HCT116 (cell line): Measurements from ENCODE around the gene IGLL1. TPM values are rescaled to one million over a fixed set of nuclear protein-coding genes. Genes with fewer than 3 reads are reported as not detected.
"Not testable (repeated sequence)": the region's sequence is repeated elsewhere in the genome, so short reads cannot be mapped to it uniquely, and the experiment has no call there.

Experiments used
- ATAC-seq: fragments of 200-7000 bp; cut with Tn5 transposase; 2 replicates; pipeline ENCODE4 v1.9.1; 2020; ENCODE audit warnings: mild to moderate bottlenecking, moderate library complexity
- Bru-seq: library from RNA; stranded (reverse); fragments of 400-500 nt; gene quantifications from one replicate; lab custom pipeline; 2021; lab: Mats Ljungman, UMichigan
- BruChase-seq, 2 experiments: library from RNA; stranded (reverse); fragments of 400-500 nt; gene quantifications; one replicate each; lab custom pipeline; 2021; lab: Mats Ljungman, UMichigan
- BruUV-seq: library from RNA; stranded (reverse); fragments of 400-500 nt; replicated peaks from 2 replicates; lab custom pipeline; 2021; lab: Mats Ljungman, UMichigan
- CTCF ChIA-PET: fragments of 300-600 bp; sonication (Branson Sonifier 250); formaldehyde crosslinking; loops from one replicate; lab custom pipeline; 2021; ENCODE audit warnings: antibody characterized with exemption; lab: Charles Lee
- POLR2A ChIA-PET: fragments of 300-600, 350-600 bp; sonication (Branson Sonifier 250); formaldehyde crosslinking; loops from one replicate; lab custom pipeline; 2021; ENCODE audit warnings: antibody characterized with exemption; lab: Charles Lee
- RAD21 ChIA-PET, 2 experiments: fragments of 300-600 bp; sonication (Branson Sonifier 250); formaldehyde crosslinking; loops; one replicate each; lab custom pipeline; 2023; ENCODE audit warnings: low total read pairs in 2 of 2; ENCODE audit not compliant: uncharacterized antibody in 2 of 2, unreplicated experiment in 2 of 2, low non-redundant PET in 1 of 2; lab: Charles Lee
- DNase-seq: peaks from one replicate; pipeline ENCODE4 v3.0.0-alpha.2; 2010; ENCODE audit warnings: low read depth, low spot score
- H2AFZ ChIP-seq: fragments of 200-600 bp; shearing (Covaris generic), sonication (generic); 2 replicates; pipeline ENCODE4 v1.6.1; 2017; ENCODE audit warnings: low read depth, mixed run types, mixed read lengths, antibody characterized with exemption, low read length; ENCODE audit not compliant: poor library complexity, severe bottlenecking
- H3K27ac ChIP-seq: 2 replicates; pipeline ENCODE4 v1.5.1; 2012; ENCODE audit warnings: low read depth, low read length
- H3K27me3 ChIP-seq: fragments of 200-600 bp; sonication (generic); 2 replicates; pipeline ENCODE4 v1.6.1; 2016; ENCODE audit warnings: mixed run types, low read length, mixed read lengths; ENCODE audit not compliant: insufficient read depth
- H3K36me3 ChIP-seq, 2 experiments: fragments of 200-500 bp in 1 of 2; fragments of 200-600 bp in 1 of 2; sonication (Bioruptor generic) in 1 of 2; sonication (generic) in 1 of 2; 2 replicates each; pipeline versions ENCODE4 v1.5.1 to v1.6.1; 2014 to 2016; ENCODE audit warnings: low read length in 2 of 2, inconsistent platforms in 1 of 2, mixed read lengths in 1 of 2, mixed run types in 1 of 2; ENCODE audit not compliant: insufficient read depth in 2 of 2, control insufficient read depth in 1 of 2
- H3K4me1 ChIP-seq, 2 experiments: fragments of 200-600 bp in 1 of 2; sonication (generic) in 1 of 2; 2 replicates each; pipeline versions ENCODE4 v1.5.1 to v1.6.1; 2012 to 2017; ENCODE audit warnings: low read length in 2 of 2, inconsistent platforms in 1 of 2, mild to moderate bottlenecking in 1 of 2, mixed read lengths in 1 of 2, mixed run types in 1 of 2, moderate library complexity in 1 of 2; ENCODE audit not compliant: insufficient read depth in 2 of 2, control insufficient read depth in 1 of 2
- H3K4me2 ChIP-seq: fragments of 200-600 bp; sonication (generic); 2 replicates; pipeline ENCODE4 v1.6.1; 2017; ENCODE audit warnings: mixed run types, low read length, mixed read lengths
- H3K4me3 ChIP-seq, 2 experiments: fragments of 200-600 bp in 1 of 2; sonication (generic) in 1 of 2; replicated peaks in 1 of 2; 2 replicates each; pipeline ENCODE4 v1.5.1; 2011 to 2016; ENCODE audit warnings: low read length in 2 of 2, control low read depth in 1 of 2, low read depth in 1 of 2, mild to moderate bottlenecking in 1 of 2, mixed read lengths in 1 of 2, mixed run types in 1 of 2
- H3K79me2 ChIP-seq: fragments of 200-600 bp; sonication (generic); 2 replicates; pipeline ENCODE4 v1.6.1; 2017; ENCODE audit warnings: mild to moderate bottlenecking, mixed run types, low read length, moderate library complexity, mixed read lengths; ENCODE audit not compliant: insufficient read depth
- H3K9ac ChIP-seq: fragments of 200-600 bp; sonication (generic); 2 replicates; pipeline ENCODE4 v1.6.1; 2016; ENCODE audit warnings: low read length, mixed read lengths
- H3K9me2 ChIP-seq: fragments of 200-600 bp; sonication (generic), shearing (Covaris generic); 2 replicates; pipeline ENCODE4 v1.6.1; 2017; ENCODE audit warnings: mixed run types, mild to moderate bottlenecking, moderate library complexity; ENCODE audit not compliant: insufficient read depth
- H3K9me3 ChIP-seq, 2 experiments: fragments of 200-500 bp in 1 of 2; fragments of 200-600 bp in 1 of 2; sonication (Bioruptor generic) in 1 of 2; sonication (generic) in 1 of 2; 2 replicates each; pipeline ENCODE4 v1.6.1; 2014 to 2017; ENCODE audit warnings: low read length in 2 of 2, mixed read lengths in 2 of 2, inconsistent platforms in 1 of 2, low read depth in 1 of 2, mild to moderate bottlenecking in 1 of 2, mixed run types in 1 of 2, moderate library complexity in 1 of 2; ENCODE audit not compliant: control insufficient read depth in 1 of 2, insufficient read depth in 1 of 2
- H4K20me1 ChIP-seq: fragments of 200-600 bp; sonication (generic), shearing (Covaris generic); 2 replicates; pipeline ENCODE4 v1.6.1; 2017; ENCODE audit warnings: mixed run types, mild to moderate bottlenecking, moderate library complexity; ENCODE audit not compliant: insufficient read depth
- ATF3 ChIP-seq: IDR thresholded peaks from 2 replicates; pipeline ENCODE4 v1.6.1; 2012
- CEBPB ChIP-seq: IDR thresholded peaks from 2 replicates; pipeline ENCODE4 v1.6.1; 2012; ENCODE audit warnings: low read depth
- CTCF ChIP-seq, 3 experiments: fragments of 200-600 bp in 1 of 3; sonication (generic) in 1 of 3; IDR thresholded peaks in 2 of 3; conservative IDR thresholded peaks in 1 of 3; 2 replicates each; pipeline ENCODE4 v1.5.1; 2012 to 2017; ENCODE audit warnings: low read depth in 2 of 3, low read length in 2 of 3, antibody characterized with exemption in 1 of 3, borderline replicate concordance in 1 of 3, control low read depth in 1 of 3, mild to moderate bottlenecking in 1 of 3, mixed read lengths in 1 of 3, mixed run types in 1 of 3, moderate library complexity in 1 of 3; ENCODE audit not compliant: insufficient read depth in 1 of 3
- EGR1 ChIP-seq: IDR thresholded peaks from 2 replicates; pipeline ENCODE4 v1.6.1; 2012; ENCODE audit warnings: low read depth
- ELF1 ChIP-seq: IDR thresholded peaks from 2 replicates; pipeline ENCODE4 v1.6.1; 2012; ENCODE audit warnings: low read depth, borderline replicate concordance
- FOSL1 ChIP-seq: IDR thresholded peaks from 2 replicates; pipeline ENCODE4 v1.6.1; 2012; ENCODE audit warnings: low read depth
- POLR2A ChIP-seq: IDR thresholded peaks from 2 replicates; pipeline ENCODE4 v1.7.0; 2011; ENCODE audit warnings: borderline replicate concordance; ENCODE audit not compliant: insufficient read depth, insufficient read length; ENCODE audit errors: extremely low read depth
- POLR2AphosphoS5 ChIP-seq: IDR thresholded peaks from 2 replicates; pipeline ENCODE4 v1.6.1; 2011; ENCODE audit warnings: mild to moderate bottlenecking, low read depth, low read length, moderate library complexity
- REST ChIP-seq: IDR thresholded peaks from 2 replicates; pipeline ENCODE4 v1.6.1; 2012; ENCODE audit warnings: low read depth
- TCF7L2 ChIP-seq: IDR thresholded peaks from 2 replicates; pipeline ENCODE4 v1.7.0; 2011; ENCODE audit warnings: borderline replicate concordance, inconsistent platforms; ENCODE audit not compliant: insufficient read depth, insufficient read length; ENCODE audit errors: extremely low read depth
- YY1 ChIP-seq: IDR thresholded peaks from 2 replicates; pipeline ENCODE4 v1.6.1; 2011; ENCODE audit warnings: low read length, low read depth, moderate library complexity, mild to moderate bottlenecking; ENCODE audit not compliant: insufficient replicate concordance; ENCODE audit errors: extremely low read depth
- intact Hi-C: fragments of 100-400 bp; cut with micrococcal nuclease; formaldehyde crosslinking; loops from 2 replicates; pipeline ENCODE4 v1.10.0; 2022
- long read RNA-seq: library from polyadenylated mRNA; unstranded; transcript quantifications from one replicate; pipeline ENCODE4 v2.0.0, GENCODE V29; 2021; ENCODE audit not compliant: unreplicated experiment
- polyA plus RNA-seq: library from polyadenylated mRNA; unstranded; fragments of >200 nt; gene quantifications from 2 replicates; pipeline ENCODE4 v1.2.1, GENCODE V29; 2012; ENCODE audit warnings: missing spikeins
- total RNA-seq: library from RNA; stranded (reverse); gene quantifications from one replicate; pipeline ENCODE4 v1.2.1, GENCODE V29; 2021; ENCODE audit not compliant: unreplicated experiment

The IGLL1 gene
- total RNA-seq: not detected
- polyA plus RNA-seq: not detected in 2 replicates
- Bru-seq, nascent RNA: percentile 19 among the genes with signal in this experiment
- percentile 20 among the genes with signal in this experiment for BruChase-seq, experiment 1, labeled RNA remaining after a 6-hour chase
- percentile 16 among the genes with signal in this experiment for BruChase-seq, experiment 2, labeled RNA remaining after a 2-hour chase
- long read RNA-seq: 0 reads

GRCh38 chr22:23579870-23580575 lies at the start of gene IGLL1:
TSS of gene IGLL1 (minus strand) at chr22:23580290. CDS start at chr22:23580190, 100 bp downstream.
- RAD21 ChIA-PET: no interaction called here
- Histone ChIP-seq H4K20me1 (no peaks in the 10 kb centered on the region), H2AFZ (no peak within 1 kb of the TSS), H3K27me3 (no peaks in the 10 kb centered on the region), H3K9me2 (no peaks in the 10 kb centered on the region), H3K4me3 (no peak within 1 kb of the TSS), H3K27ac (no peak within 1 kb of the TSS), H3K9me3 (no peaks in the 10 kb centered on the region), H3K4me1 (no peaks in the 10 kb centered on the region), H3K9ac (no peak within 1 kb of the TSS), H3K36me3 (no peaks in the 10 kb centered on the region), H3K79me2 (no peaks in the 10 kb centered on the region), H3K4me2 (no peak within 1 kb of the TSS)
- TF ChIP-seq CTCF (IDR thresholded peaks at IDR 0.05 in 2 of 3, conservative IDR thresholded peaks at IDR 0.05 in 1 of 3; ENCODE audit: borderline replicate concordance in 1 of 3, insufficient read depth in 1 of 3, low read depth in 2 of 3, low read length in 2 of 3) (no peak), ATF3 (no peak), CEBPB (no peak), POLR2A (no peak), POLR2AphosphoS5 (no peak), TCF7L2 (no peak), EGR1 (no peak), YY1 (no peak), REST (no peak), FOSL1 (no peak), ELF1 (no peak)
- ATAC-seq (no peak), DNase-seq (no peak)
- CTCF ChIA-PET: interaction anchor here (1.0 to 1.3 kb wide), 2 partner anchors 11 kb away, joined by 3 to 4 read pairs; no protein-coding TSS in a partner anchor
- POLR2A ChIA-PET: no interaction called here
- BruUV-seq: no TSS peak
- intact Hi-C loops: no loop called here

- H3K9ac ChIP-seq, intact Hi-C loops, RAD21 ChIA-PET, H3K4me1 ChIP-seq, H3K9me3 ChIP-seq, POLR2A ChIA-PET, H3K36me3 ChIP-seq, H3K27me3 ChIP-seq, H4K20me1 ChIP-seq, H3K79me2 ChIP-seq, DNase-seq, H3K4me2 ChIP-seq, BruUV-seq, ATAC-seq, H2AFZ ChIP-seq, H3K9me2 ChIP-seq, H3K27ac ChIP-seq, H3K4me3 ChIP-seq, CTCF ChIA-PET: not testable (repeated sequence)
Measured at GRCh38 chr22:23628056-23628743, 48.1 kb upstream of the IGLL1 start.
